Esophagus muscularis mucosa (tissue), 4 donors: Measurements from ENCODE around the gene UNC119B. TPM values are rescaled to one million over a fixed set of nuclear protein-coding genes. Genes with fewer than 3 reads are reported as not detected.

Experiments used
- DNase-seq: peaks from one replicate; pipeline ENCODE4 v3.0.0-alpha.2; 2017; ENCODE audit errors: extremely low spot score
- H3K27ac ChIP-seq, 4 donors: fragments of 200-600 bp; sonication (generic); replicated peaks in 1 of 4; 1 replicate in 3 of 4; 2 replicates in 1 of 4; pipeline ENCODE4 v1.5.1; 2016 to 2019; ENCODE audit warnings: mild to moderate bottlenecking in 1 of 4
- H3K27me3 ChIP-seq, 4 donors: fragments of 200-600 bp; sonication (generic); one replicate each; pipeline versions ENCODE4 v1.5.1 to v1.6.0; 2016 to 2019
- H3K36me3 ChIP-seq, 4 donors: fragments of 200-600 bp; sonication (generic); one replicate each; pipeline ENCODE4 v1.5.1; 2016 to 2019
- H3K4me1 ChIP-seq, 4 donors: fragments of 200-600 bp; sonication (generic); one replicate each; pipeline ENCODE4 v1.5.1; 2016 to 2019
- H3K4me3 ChIP-seq, 4 donors: fragments of 200-600 bp; sonication (generic); 1 replicate in 2 of 4; 2 replicates in 2 of 4; pipeline ENCODE4 v1.5.1; 2016 to 2019; ENCODE audit warnings: mild to moderate bottlenecking in 4 of 4, moderate library complexity in 1 of 4
- H3K9me3 ChIP-seq, 4 donors: fragments of 200-600 bp; sonication (generic); 1 replicate in 3 of 4; 2 replicates in 1 of 4; pipeline ENCODE4 v1.5.1; 2016 to 2019
- CTCF ChIP-seq, 3 experiments: fragments of 200-600 bp in 2 of 3; fragments of 450-650 bp in 1 of 3; sonication (generic) in 2 of 3; IDR thresholded peaks; one replicate each; pipeline ENCODE4 v1.5.1; 2017 to 2019; ENCODE audit warnings: antibody characterized with exemption in 3 of 3, mild to moderate bottlenecking in 2 of 3, moderate library complexity in 1 of 3
- EP300 ChIP-seq: sonication (generic); formaldehyde crosslinking; IDR thresholded peaks from one replicate; pipeline ENCODE4 v1.6.1; 2017; ENCODE audit warnings: antibody characterized with exemption
- POLR2A ChIP-seq: fragments of 450-650 bp; IDR thresholded peaks from one replicate; pipeline ENCODE4 v1.6.1; 2017; ENCODE audit warnings: antibody characterized with exemption, moderate library complexity, mild to moderate bottlenecking, low read depth
- POLR2AphosphoS5 ChIP-seq, 2 donors: sonication (generic); formaldehyde crosslinking; IDR thresholded peaks; one replicate each; pipeline ENCODE4 v1.6.1; 2017; ENCODE audit warnings: antibody characterized with exemption in 2 of 2
- WGBS: methylation state at CpG from one replicate; pipeline ENCODE4 v1.1.5; 2018; 5-methylcytosine and 5-hydroxymethylcytosine counted together
- intact Hi-C: fragments of 100-400 bp; cut with DNase I; formaldehyde crosslinking; loops from one replicate; pipeline ENCODE4 v1.15.1; 2023
- total RNA-seq, 4 donors: library from RNA; depleted of rRNA; stranded (reverse); fragments of >200 nt; gene quantifications; one replicate each; pipeline versions ENCODE4 v1.1.0 to v1.2.1, GENCODE V29; 2016

UNC119B gene
- total RNA-seq, 4 donors from 2014 or later: 20.0 to 30.8 (median 28.5) TPM

GRCh38 chr12:120734210-120734609 lies 24.0 kb downstream of the UNC119B start:
- H3K4me1 ChIP-seq: no peaks in the 10 kb centered on the region
- H3K4me3 ChIP-seq: no peak overlapping the region
- no peak for TF ChIP-seq EP300
- no peak for TF ChIP-seq POLR2A
- intact Hi-C loops: no loop called here
- 93% methylated on average over 10 of the region's 10 CpGs for whole genome bisulfite sequencing
- H3K36me3 ChIP-seq: peaks cover 0 to 66% (median 45%) of the 10 kb centered on the region in 4 donors
- no peak for DNase-seq
- H3K27me3 ChIP-seq: no peaks in the 10 kb centered on the region
- no peaks in the 10 kb centered on the region for H3K9me3 ChIP-seq
- no peak overlapping the region for H3K27ac ChIP-seq

- intact Hi-C loops: no loop called here
These were observed 24.9 kb downstream of the UNC119B start for GRCh38 chr12:120735181-120735580.

GRCh38 chr12:120736404-120737331 lies 26.4 kb downstream of the UNC119B start:
- no peak for DNase-seq
- no peaks in the 10 kb centered on the region for H3K4me1 ChIP-seq
- H3K27me3 ChIP-seq: no peaks in the 10 kb centered on the region
- intact Hi-C loops: no loop called here
- TF ChIP-seq POLR2AphosphoS5 (IDR thresholded peaks at IDR 0.05): no peak
- no peaks in the 10 kb centered on the region for H3K9me3 ChIP-seq
- no peak overlapping the region for H3K4me3 ChIP-seq
- 96% methylated on average over 30 of the region's 38 CpGs for WGBS
- peaks cover 0 to 53% (median 36%) of the 10 kb centered on the region in 4 donors for H3K36me3 ChIP-seq
- H3K27ac ChIP-seq: no peak overlapping the region

More at GRCh38 chr12:120735181-120735580, 24.9 kb downstream of the UNC119B start:
- H3K27me3 ChIP-seq: no peaks in the 10 kb centered on the region
- DNase-seq: no peak
- no peak for TF ChIP-seq EP300
- TF ChIP-seq POLR2A: no peak
- no peak for TF ChIP-seq POLR2AphosphoS5 (IDR thresholded peaks at IDR 0.05)
- no peak for TF ChIP-seq CTCF (IDR thresholded peaks at IDR 0.05)
- 98% methylated on average over 3 of the region's 3 CpGs for WGBS
- H3K27ac ChIP-seq: no peak overlapping the region
- no peaks in the 10 kb centered on the region for H3K4me1 ChIP-seq
- H3K9me3 ChIP-seq: no peaks in the 10 kb centered on the region
- H3K36me3 ChIP-seq: peaks cover 0 to 66% (median 46%) of the 10 kb centered on the region in 4 donors
- no peak overlapping the region for H3K4me3 ChIP-seq

GRCh38 chr12:120737557-120738251 lies 27.4 kb downstream of the UNC119B start:
- TF ChIP-seq POLR2A (no peak), CTCF (IDR thresholded peaks at IDR 0.05) (peak in 1 of 3 experiments; percentile 18)
- Histone ChIP-seq H3K36me3 (peaks cover 0 to 48% (median 36%) of the 10 kb centered on the region in 4 donors), H3K4me3 (no peak overlapping the region), H3K27ac (no peak overlapping the region), H3K27me3 (no peaks in the 10 kb centered on the region), H3K4me1 (no peaks in the 10 kb centered on the region), H3K9me3 (no peaks in the 10 kb centered on the region)
- intact Hi-C loops: no loop called here
- DNase-seq: no peak
- 90% methylated on average over 6 of the region's 25 CpGs for WGBS

GRCh38 chr12:120738252-120739030 lies 28.2 kb downstream of the UNC119B start:
- DNase-seq: no peak
- intact Hi-C loops: no loop called here
- Histone ChIP-seq H3K27me3 (no peaks in the 10 kb centered on the region), H3K36me3 (peaks cover 0 to 48% (median 36%) of the 10 kb centered on the region in 4 donors), H3K4me1 (no peaks in the 10 kb centered on the region), H3K27ac (no peak overlapping the region), H3K9me3 (no peaks in the 10 kb centered on the region), H3K4me3 (no peak overlapping the region)
- TF ChIP-seq EP300: no peak
- TF ChIP-seq POLR2AphosphoS5 (IDR thresholded peaks at IDR 0.05): no peak
- no peak for TF ChIP-seq POLR2A
- TF ChIP-seq CTCF (IDR thresholded peaks at IDR 0.05): no peak
- 92% methylated on average over 7 of the region's 31 CpGs for WGBS
